Vagina (tissue), 2 donors: ENCODE measurements around the gene TLE4. TPM values are rescaled to one million over a fixed set of nuclear protein-coding genes. Genes with fewer than 3 reads are reported as not detected.

ENCODE experiments used
- DNase-seq, 2 donors: peaks; one replicate each; pipeline ENCODE4 v3.0.0-alpha.2; 2017; ENCODE audit errors: extremely low spot score in 2 of 2
- H3K27ac ChIP-seq: fragments of 200-600 bp; sonication (generic); one replicate; pipeline ENCODE4 v1.5.1; 2019
- H3K27me3 ChIP-seq: fragments of 200-600 bp; sonication (generic); one replicate; pipeline ENCODE4 v1.5.1; 2019
- H3K36me3 ChIP-seq, 2 donors: fragments of 200-600 bp; sonication (generic); one replicate each; pipeline ENCODE4 v1.5.1; 2017 to 2019
- H3K4me1 ChIP-seq: fragments of 200-600 bp; sonication (generic); one replicate; pipeline ENCODE4 v1.5.1; 2019
- H3K4me3 ChIP-seq, 2 donors: fragments of 200-600 bp; sonication (generic); 1 replicate in 1 of 2; 2 replicates in 1 of 2; pipeline ENCODE4 v1.5.1; 2016 to 2019
- H3K9me3 ChIP-seq: fragments of 200-600 bp; sonication (generic); one replicate; pipeline ENCODE4 v1.5.1; 2019
- POLR2A ChIP-seq, 2 donors: fragments of 450-650 bp; IDR thresholded peaks; one replicate each; pipeline ENCODE4 v1.6.1; 2017; ENCODE audit warnings: antibody characterized with exemption in 2 of 2, mild to moderate bottlenecking in 2 of 2, moderate library complexity in 2 of 2
- POLR2AphosphoS5 ChIP-seq, 2 donors: sonication (generic); formaldehyde crosslinking; IDR thresholded peaks; one replicate each; pipeline ENCODE4 v1.9.0; 2017; ENCODE audit warnings: antibody characterized with exemption in 2 of 2, mild to moderate bottlenecking in 2 of 2, low read depth in 1 of 2; ENCODE audit not compliant: insufficient read depth in 1 of 2
- intact Hi-C: fragments of 100-400 bp; cut with DNase I; formaldehyde crosslinking; loops from one replicate; pipeline ENCODE4 v1.15.1; 2023
- total RNA-seq: library from RNA; depleted of rRNA; stranded (reverse); fragments of >200 nt; gene quantifications from one replicate; pipeline ENCODE4 v1.2.3, GENCODE V29; 2016
- TF ChIP-seq, protein P1 (sequence below), 3 experiments: fragments of 450-650 bp in 2 of 3; fragments of 200-600 bp in 1 of 3; sonication (generic) in 1 of 3; IDR thresholded peaks; one replicate each; pipeline ENCODE4 v1.5.1; 2017 to 2019; ENCODE audit warnings: antibody characterized with exemption in 3 of 3, mild to moderate bottlenecking in 2 of 3, moderate library complexity in 2 of 3

TLE4 gene
- total RNA-seq, 1 donor from 2014 or later: 49.8 TPM

DNA sequence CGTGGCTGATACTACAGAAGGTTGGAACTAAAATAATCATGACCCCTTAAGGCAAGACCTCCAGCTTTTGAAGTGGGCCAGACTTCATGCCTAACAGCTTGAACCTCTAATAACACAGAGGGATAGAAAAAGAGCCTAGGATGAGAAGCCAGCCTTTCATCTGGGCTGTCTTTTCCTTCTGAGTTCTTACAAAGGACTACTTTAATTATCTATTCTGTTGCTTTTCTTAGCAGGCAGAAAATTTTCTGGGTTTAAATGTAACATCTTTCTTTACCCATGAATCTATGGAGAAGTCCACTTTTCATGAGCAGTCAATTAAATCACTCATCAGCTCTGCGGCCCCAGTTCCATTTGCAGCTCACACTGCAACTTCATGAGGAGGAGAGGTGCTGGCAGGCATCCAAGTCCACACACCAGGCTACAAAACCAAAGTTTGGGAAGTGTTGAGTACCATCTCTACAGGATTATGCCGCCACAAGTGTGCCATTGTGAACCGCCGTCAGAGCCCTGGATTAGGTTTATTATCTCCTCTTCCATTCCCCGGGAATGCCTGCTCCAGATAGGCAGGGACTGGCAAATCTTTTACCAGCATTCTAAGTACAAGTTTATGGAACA is 192.0 kb downstream of the TLE4 start:
- intact Hi-C loops: no loop called here
- DNase-seq: no peak
- no peaks in the 10 kb centered on the region for H3K9me3 ChIP-seq
- no peak overlapping the region for H3K27ac ChIP-seq
- no peak overlapping the region for H3K4me3 ChIP-seq
- no peaks in the 10 kb centered on the region for H3K4me1 ChIP-seq
- H3K27me3 ChIP-seq: no peaks in the 10 kb centered on the region
- TF ChIP-seq, protein P1, sequence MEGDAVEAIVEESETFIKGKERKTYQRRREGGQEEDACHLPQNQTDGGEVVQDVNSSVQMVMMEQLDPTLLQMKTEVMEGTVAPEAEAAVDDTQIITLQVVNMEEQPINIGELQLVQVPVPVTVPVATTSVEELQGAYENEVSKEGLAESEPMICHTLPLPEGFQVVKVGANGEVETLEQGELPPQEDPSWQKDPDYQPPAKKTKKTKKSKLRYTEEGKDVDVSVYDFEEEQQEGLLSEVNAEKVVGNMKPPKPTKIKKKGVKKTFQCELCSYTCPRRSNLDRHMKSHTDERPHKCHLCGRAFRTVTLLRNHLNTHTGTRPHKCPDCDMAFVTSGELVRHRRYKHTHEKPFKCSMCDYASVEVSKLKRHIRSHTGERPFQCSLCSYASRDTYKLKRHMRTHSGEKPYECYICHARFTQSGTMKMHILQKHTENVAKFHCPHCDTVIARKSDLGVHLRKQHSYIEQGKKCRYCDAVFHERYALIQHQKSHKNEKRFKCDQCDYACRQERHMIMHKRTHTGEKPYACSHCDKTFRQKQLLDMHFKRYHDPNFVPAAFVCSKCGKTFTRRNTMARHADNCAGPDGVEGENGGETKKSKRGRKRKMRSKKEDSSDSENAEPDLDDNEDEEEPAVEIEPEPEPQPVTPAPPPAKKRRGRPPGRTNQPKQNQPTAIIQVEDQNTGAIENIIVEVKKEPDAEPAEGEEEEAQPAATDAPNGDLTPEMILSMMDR (IDR thresholded peaks at IDR 0.05): no peak
- TF ChIP-seq POLR2A (IDR thresholded peaks at IDR 0.05) (no peak), POLR2AphosphoS5 (IDR thresholded peaks at IDR 0.05; ENCODE audit: insufficient read depth in 1 of 2, low read depth in 1 of 2) (no peak)
- no peaks in the 10 kb centered on the region for H3K36me3 ChIP-seq

DNA sequence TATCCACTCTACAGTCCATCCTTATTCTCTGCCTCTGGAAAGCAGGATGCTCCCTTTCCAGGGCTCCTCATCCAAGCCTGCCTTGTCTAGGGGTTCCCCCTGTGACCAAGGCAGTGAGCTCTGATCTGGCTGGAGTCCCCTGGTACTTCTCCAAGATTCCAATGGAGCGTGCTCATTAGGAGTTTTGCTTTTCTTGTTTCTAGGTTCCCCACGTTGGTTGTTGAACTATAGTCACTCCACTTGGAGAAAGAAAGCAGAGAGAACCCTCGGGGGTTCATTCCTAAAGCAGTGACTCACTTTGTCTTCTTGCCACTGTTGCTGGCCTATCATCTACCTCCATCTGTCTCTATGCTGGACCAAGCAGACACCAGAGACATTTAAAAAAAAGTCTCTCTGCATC is 192.6 kb downstream of the TLE4 start:
- Histone ChIP-seq H3K27me3 (no peaks in the 10 kb centered on the region), H3K36me3 (no peaks in the 10 kb centered on the region), H3K4me1 (no peaks in the 10 kb centered on the region), H3K27ac (no peak overlapping the region), H3K4me3 (no peak overlapping the region), H3K9me3 (no peaks in the 10 kb centered on the region)
- TF ChIP-seq, protein P1 (IDR thresholded peaks at IDR 0.05): no peak
- TF ChIP-seq POLR2A (IDR thresholded peaks at IDR 0.05) (no peak), POLR2AphosphoS5 (IDR thresholded peaks at IDR 0.05; ENCODE audit: insufficient read depth in 1 of 2, low read depth in 1 of 2) (no peak)
- intact Hi-C loops: no loop called here
- DNase-seq: no peak

DNA sequence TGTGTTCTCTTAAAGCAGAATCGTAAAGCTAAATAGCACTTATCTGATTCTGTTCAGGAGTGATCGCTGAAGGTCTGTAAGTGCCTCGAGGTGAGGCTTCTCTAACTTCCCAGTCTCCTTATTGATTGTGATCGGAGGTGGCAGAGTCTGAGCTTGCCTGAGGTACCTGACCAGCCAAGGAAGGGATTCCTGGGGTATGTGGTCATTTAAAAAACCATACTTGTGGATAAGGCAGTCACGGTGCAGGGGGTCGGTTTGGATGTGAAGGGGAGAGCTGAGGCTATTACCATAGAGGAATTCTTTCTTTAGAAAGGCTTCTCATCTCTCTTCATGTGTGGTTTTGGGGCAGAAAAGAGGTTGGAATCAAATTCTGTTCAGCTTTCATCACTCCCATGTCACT is 193.7 kb downstream of the TLE4 start:
- intact Hi-C loops: no loop called here
- H3K27ac ChIP-seq: no peak overlapping the region

DNA sequence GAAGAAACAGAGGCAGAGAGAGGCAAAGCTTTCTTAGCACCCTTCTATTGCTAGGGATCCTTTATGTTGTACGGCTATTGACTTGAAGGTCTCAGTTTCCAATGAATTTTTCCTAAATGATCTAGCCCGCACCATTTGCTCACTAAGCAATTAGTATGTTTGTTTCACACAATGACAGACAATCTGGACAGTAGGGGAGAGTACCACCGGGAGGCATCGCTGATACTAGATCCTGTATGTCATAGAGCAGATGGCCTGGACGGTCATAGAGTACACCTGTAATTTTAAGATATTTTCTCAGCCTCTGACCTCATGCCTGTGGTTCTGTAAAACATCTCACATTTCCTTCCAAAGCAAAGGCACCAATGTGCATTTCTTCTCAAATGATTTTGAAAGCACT is 194.3 kb downstream of the TLE4 start:
- Histone ChIP-seq H3K9me3 (no peaks in the 10 kb centered on the region), H3K4me3 (no peak overlapping the region), H3K27me3 (no peaks in the 10 kb centered on the region), H3K36me3 (no peaks in the 10 kb centered on the region), H3K4me1 (no peaks in the 10 kb centered on the region), H3K27ac (no peak overlapping the region)
- intact Hi-C loops: no loop called here
- DNase-seq: no peak
- no peak for TF ChIP-seq POLR2A (IDR thresholded peaks at IDR 0.05)
- no peak for TF ChIP-seq POLR2AphosphoS5 (IDR thresholded peaks at IDR 0.05; ENCODE audit: insufficient read depth in 1 of 2, low read depth in 1 of 2)
- TF ChIP-seq, protein P1 (IDR thresholded peaks at IDR 0.05): no peak

More for the DNA sequence above, 193.7 kb downstream of the TLE4 start:
- TF ChIP-seq POLR2A (IDR thresholded peaks at IDR 0.05) (no peak), POLR2AphosphoS5 (IDR thresholded peaks at IDR 0.05; ENCODE audit: insufficient read depth in 1 of 2, low read depth in 1 of 2) (no peak)
- TF ChIP-seq, protein P1 (IDR thresholded peaks at IDR 0.05): no peak
- Histone ChIP-seq H3K27me3 (no peaks in the 10 kb centered on the region), H3K9me3 (no peaks in the 10 kb centered on the region), H3K4me1 (no peaks in the 10 kb centered on the region), H3K36me3 (no peaks in the 10 kb centered on the region), H3K4me3 (no peak overlapping the region)
- no peak for DNase-seq

DNA sequence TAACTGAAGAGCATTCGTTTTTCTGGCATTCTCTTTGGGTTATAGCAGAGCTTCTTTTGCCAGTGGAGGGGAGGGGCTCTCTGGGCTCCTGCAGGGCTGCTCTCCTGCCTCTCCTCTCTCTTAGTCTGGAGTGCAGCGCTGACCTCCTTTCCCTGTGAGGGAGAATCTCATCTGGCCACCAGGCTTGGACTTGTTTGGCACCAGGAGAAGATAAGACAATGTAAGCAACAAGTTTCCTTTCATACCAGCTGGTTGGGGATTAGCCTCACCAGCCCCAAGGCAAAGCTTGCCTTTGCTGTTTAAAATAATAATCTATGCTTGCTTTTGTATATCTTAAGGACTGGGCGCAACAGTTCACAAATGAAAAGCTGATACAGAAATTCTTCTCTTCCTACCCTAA is 196.4 kb downstream of the TLE4 start:
- DNase-seq: no peak
- Histone ChIP-seq H3K4me3 (no peak overlapping the region), H3K9me3 (no peaks in the 10 kb centered on the region), H3K4me1 (no peaks in the 10 kb centered on the region), H3K27ac (no peak overlapping the region), H3K27me3 (no peaks in the 10 kb centered on the region), H3K36me3 (no peaks in the 10 kb centered on the region)
- intact Hi-C loops: no loop called here
- TF ChIP-seq, protein P1 (IDR thresholded peaks at IDR 0.05): no peak
- no peak for TF ChIP-seq POLR2AphosphoS5 (IDR thresholded peaks at IDR 0.05; ENCODE audit: insufficient read depth in 1 of 2, low read depth in 1 of 2)
- no peak for TF ChIP-seq POLR2A (IDR thresholded peaks at IDR 0.05)
